Thymus (tissue), 14 donors: Measurements from ENCODE around the gene HSD17B4. TPM values are rescaled to one million over a fixed set of nuclear protein-coding genes. Genes with fewer than 3 reads are reported as not detected.
A peak's percentile ranks its signal among the peaks of the same experiment; 100 is the strongest.

Experiments
- DNase-seq, 9 donors: peaks; one replicate each; pipeline ENCODE4 v3.0.0-alpha.2; 2013; ENCODE audit warnings: low spot score in 9 of 9, low read depth in 6 of 9, missing footprints in 1 of 9
- H3K27ac ChIP-seq, 2 donors: one replicate each; pipeline ENCODE4 v1.5.1; 2013; ENCODE audit warnings: control low read depth in 1 of 2, low read depth in 1 of 2, low read length in 1 of 2, mild to moderate bottlenecking in 1 of 2, moderate library complexity in 1 of 2
- H3K27me3 ChIP-seq, 2 donors: one replicate each; pipeline ENCODE4 v1.5.1; 2013; ENCODE audit warnings: low read length in 1 of 2; ENCODE audit not compliant: control insufficient read depth in 2 of 2, insufficient read depth in 1 of 2
- H3K36me3 ChIP-seq, 2 donors: one replicate each; pipeline ENCODE4 v1.5.1; 2013; ENCODE audit warnings: low read length in 1 of 2, mild to moderate bottlenecking in 1 of 2, moderate library complexity in 1 of 2; ENCODE audit not compliant: control insufficient read depth in 2 of 2, insufficient read depth in 2 of 2
- H3K4me1 ChIP-seq, 2 donors: one replicate each; pipeline ENCODE4 v1.5.1; 2013; ENCODE audit warnings: low read length in 2 of 2; ENCODE audit not compliant: control insufficient read depth in 2 of 2, insufficient read depth in 2 of 2
- H3K4me3 ChIP-seq, 2 donors: one replicate each; pipeline ENCODE4 v1.5.1; 2013; ENCODE audit warnings: low read length in 2 of 2, control low read depth in 1 of 2, mild to moderate bottlenecking in 1 of 2
- H3K9me3 ChIP-seq, 2 donors: one replicate each; pipeline ENCODE4 v1.5.1; 2013; ENCODE audit warnings: low read length in 1 of 2, mild to moderate bottlenecking in 1 of 2; ENCODE audit not compliant: control insufficient read depth in 2 of 2, insufficient read depth in 1 of 2
- WGBS: extraction: QIAGEN DNeasy Blood & Tissue Kit; methylation state at CpG from one replicate; pipeline ENCODE4 v1.1.7; 2013; 5-methylcytosine and 5-hydroxymethylcytosine counted together
- long read RNA-seq, 10 donors: transcript quantifications; one replicate each; lab custom pipeline, GENCODE V29; 2026
- polyA plus RNA-seq: library from polyadenylated mRNA; stranded (reverse); fragments of 200-250 nt; gene quantifications from one replicate; pipeline ENCODE4 v1.2.3, GENCODE V29; 2013
- total RNA-seq: library from RNA; stranded (reverse); fragments of 120-200 nt; gene quantifications from one replicate; pipeline ENCODE4 v1.2.4, GENCODE V29; 2013
- donor health status: healthy.

The HSD17B4 gene, protein sequence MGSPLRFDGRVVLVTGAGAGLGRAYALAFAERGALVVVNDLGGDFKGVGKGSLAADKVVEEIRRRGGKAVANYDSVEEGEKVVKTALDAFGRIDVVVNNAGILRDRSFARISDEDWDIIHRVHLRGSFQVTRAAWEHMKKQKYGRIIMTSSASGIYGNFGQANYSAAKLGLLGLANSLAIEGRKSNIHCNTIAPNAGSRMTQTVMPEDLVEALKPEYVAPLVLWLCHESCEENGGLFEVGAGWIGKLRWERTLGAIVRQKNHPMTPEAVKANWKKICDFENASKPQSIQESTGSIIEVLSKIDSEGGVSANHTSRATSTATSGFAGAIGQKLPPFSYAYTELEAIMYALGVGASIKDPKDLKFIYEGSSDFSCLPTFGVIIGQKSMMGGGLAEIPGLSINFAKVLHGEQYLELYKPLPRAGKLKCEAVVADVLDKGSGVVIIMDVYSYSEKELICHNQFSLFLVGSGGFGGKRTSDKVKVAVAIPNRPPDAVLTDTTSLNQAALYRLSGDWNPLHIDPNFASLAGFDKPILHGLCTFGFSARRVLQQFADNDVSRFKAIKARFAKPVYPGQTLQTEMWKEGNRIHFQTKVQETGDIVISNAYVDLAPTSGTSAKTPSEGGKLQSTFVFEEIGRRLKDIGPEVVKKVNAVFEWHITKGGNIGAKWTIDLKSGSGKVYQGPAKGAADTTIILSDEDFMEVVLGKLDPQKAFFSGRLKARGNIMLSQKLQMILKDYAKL
- total RNA-seq = 97.6 TPM
- 178 TPM for polyA plus RNA-seq
- long read RNA-seq, donor 1, partial matches to known transcripts = 0 of 3 reads
- long read RNA-seq, donor 1, other reads (novel, unspliced or antisense) = 0 of 3 reads
- long read RNA-seq, donor 2 = 0 reads
- long read RNA-seq, donor 3, transcript HSD17B4-205 (2 exons, 1,129 nt) = minor isoform, 7 of 29 reads
- long read RNA-seq, donor 3, transcript HSD17B4-201 (24 exons, 2,685 nt) = major isoform, 8 of 29 reads
- long read RNA-seq, donor 3, partial matches to known transcripts = 9 of 29 reads
- long read RNA-seq, donor 3, other reads (novel, unspliced or antisense) = 0 of 29 reads
- long read RNA-seq, donor 4, partial matches to known transcripts = 0 of 5 reads
- long read RNA-seq, donor 4, other reads (novel, unspliced or antisense) = 0 of 5 reads
- long read RNA-seq, donor 5, transcript HSD17B4-201 (24 exons, 2,685 nt) = major isoform, 17 of 36 reads
- long read RNA-seq, donor 5, transcript HSD17B4-205 (2 exons, 1,129 nt) = minor isoform, 8 of 36 reads
- long read RNA-seq, donor 5, partial matches to known transcripts = 6 of 36 reads
- long read RNA-seq, donor 5, other reads (novel, unspliced or antisense) = 5 of 36 reads
- long read RNA-seq, donor 6, transcript HSD17B4-201 (24 exons, 2,685 nt) = major isoform, 5 of 9 reads
- long read RNA-seq, donor 6, partial matches to known transcripts = 0 of 9 reads
- long read RNA-seq, donor 6, other reads (novel, unspliced or antisense) = 0 of 9 reads
- long read RNA-seq, donor 7, transcript HSD17B4-201 (24 exons, 2,685 nt) = major isoform, 12 of 15 reads
- long read RNA-seq, donor 7, partial matches to known transcripts = 0 of 15 reads
- long read RNA-seq, donor 7, other reads (novel, unspliced or antisense) = 0 of 15 reads
- long read RNA-seq, donor 8, transcript HSD17B4-201 (24 exons, 2,685 nt) = major isoform, 8 of 16 reads
- long read RNA-seq, donor 8, partial matches to known transcripts = 5 of 16 reads
- long read RNA-seq, donor 8, other reads (novel, unspliced or antisense) = 0 of 16 reads
- long read RNA-seq, donor 9, transcript HSD17B4-201 (24 exons, 2,685 nt) = major isoform, 6 of 11 reads
- long read RNA-seq, donor 9, partial matches to known transcripts = 0 of 11 reads
- long read RNA-seq, donor 9, other reads (novel, unspliced or antisense) = 0 of 11 reads
- long read RNA-seq, donor 10, transcript HSD17B4-201 (24 exons, 2,685 nt) = major isoform, 6 of 10 reads
- long read RNA-seq, donor 10, partial matches to known transcripts = 0 of 10 reads
- long read RNA-seq, donor 10, other reads (novel, unspliced or antisense) = 0 of 10 reads

DNA sequence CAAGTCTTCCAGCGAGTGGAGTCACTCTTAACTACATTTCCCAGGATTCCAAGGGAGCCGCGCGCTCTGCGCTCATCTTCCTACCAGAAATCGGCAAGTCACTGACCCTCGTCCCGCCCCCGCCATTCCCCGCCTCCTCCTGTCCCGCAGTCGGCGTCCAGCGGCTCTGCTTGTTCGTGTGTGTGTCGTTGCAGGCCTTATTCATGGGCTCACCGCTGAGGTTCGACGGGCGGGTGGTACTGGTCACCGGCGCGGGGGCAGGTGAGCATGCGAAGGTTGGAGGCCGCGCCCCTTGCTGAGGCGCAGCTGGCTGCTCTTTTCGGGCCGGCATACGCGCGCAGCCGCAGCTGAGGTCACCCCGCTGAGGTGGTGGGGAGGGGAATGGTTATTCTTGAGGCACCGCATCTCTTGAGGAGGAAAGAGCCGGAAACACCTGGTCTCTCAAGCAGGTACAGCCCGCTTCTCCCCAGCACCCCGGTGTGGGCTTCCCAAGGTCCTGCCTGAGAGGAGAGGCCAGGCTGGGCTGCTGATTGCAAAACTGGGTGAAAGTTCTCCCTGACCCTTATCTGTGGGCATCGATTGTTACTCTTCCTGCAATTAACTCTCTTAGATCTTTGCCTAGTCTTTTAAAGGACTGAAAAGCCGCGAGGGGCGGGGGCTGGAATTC, at the start of gene HSD17B4:
Gene HSD17B4 (plus strand): TSS at position 125 of the 667 bp plus-strand sequence. CDS start 79 bp downstream, at position 204.
- peak within 1 kb of the TSS; percentile 90 to 91 for H3K27ac ChIP-seq
- H3K4me1 ChIP-seq = peaks cover 4 to 16% of the 10 kb centered on the region in 2 donors
- DNase-seq = peak; percentile 72 to 93 (median 80)
- peak within 1 kb of the TSS; percentile 76 to 78 for H3K4me3 ChIP-seq
- peaks cover 0 to 8% of the 10 kb centered on the region in 2 donors for H3K36me3 ChIP-seq
- H3K9me3 ChIP-seq = peaks cover 2 to 13% of the 10 kb centered on the region in 2 donors
- under 1% methylated on average over 42 of the region's 42 CpGs for WGBS
- H3K27me3 ChIP-seq = no peaks in the 10 kb centered on the region

DNA sequence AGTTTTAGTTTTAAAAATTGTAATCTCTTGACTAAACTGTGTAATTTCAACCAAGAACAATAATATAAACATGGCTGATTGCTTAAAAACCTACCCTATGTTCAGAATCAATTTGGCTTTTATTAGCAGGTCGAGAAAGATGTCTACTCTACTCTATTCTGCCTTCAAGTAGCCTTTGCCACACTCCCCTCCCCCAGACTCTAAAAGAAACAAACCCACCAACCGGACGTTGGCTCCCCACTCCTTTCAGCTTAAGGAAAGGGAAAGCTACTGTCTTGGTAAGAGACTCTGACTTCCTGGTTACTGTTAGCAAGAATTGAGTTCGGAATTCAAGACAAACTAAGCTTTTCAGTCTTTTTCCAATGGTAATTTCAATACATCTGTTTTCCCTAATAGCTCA, 49.7 kb upstream of the HSD17B4 start:
- no peak overlapping the region for H3K27ac ChIP-seq
- WGBS = 94% methylated on average over 4 of the region's 4 CpGs

DNA sequence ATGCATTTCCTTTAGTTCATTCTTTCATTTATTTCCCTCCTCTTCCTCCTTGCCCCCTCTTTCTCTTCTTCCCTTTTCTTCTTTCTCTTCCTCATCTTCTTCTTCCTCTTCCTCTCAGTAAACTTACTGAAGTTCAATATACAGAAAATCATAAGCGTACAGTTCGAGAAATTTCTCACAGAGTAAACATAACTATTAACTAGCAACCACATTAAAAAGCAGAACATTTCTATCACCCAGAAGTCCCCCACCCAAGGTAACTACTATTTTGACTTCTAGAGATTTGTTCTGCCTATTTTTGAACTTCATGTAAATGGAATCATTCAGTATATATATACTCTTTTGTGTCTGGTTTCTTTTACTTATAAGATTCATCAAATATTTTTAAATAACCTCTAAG, 48.3 kb upstream of the HSD17B4 start:
- no peaks in the 10 kb centered on the region for H3K36me3 ChIP-seq
- peaks cover 0 to 6% of the 10 kb centered on the region in 2 donors for H3K4me1 ChIP-seq
- WGBS = 95% methylated on average over 2 of the region's 2 CpGs

More for the DNA sequence above, 49.7 kb upstream of the HSD17B4 start:
- Histone ChIP-seq H3K4me1 (peaks cover 0 to 7% of the 10 kb centered on the region in 2 donors), H3K27me3 (no peaks in the 10 kb centered on the region), H3K9me3 (peaks cover 0 to 3% of the 10 kb centered on the region in 2 donors), H3K36me3 (no peaks in the 10 kb centered on the region), H3K4me3 (no peak overlapping the region)
- DNase-seq = no peak

DNA sequence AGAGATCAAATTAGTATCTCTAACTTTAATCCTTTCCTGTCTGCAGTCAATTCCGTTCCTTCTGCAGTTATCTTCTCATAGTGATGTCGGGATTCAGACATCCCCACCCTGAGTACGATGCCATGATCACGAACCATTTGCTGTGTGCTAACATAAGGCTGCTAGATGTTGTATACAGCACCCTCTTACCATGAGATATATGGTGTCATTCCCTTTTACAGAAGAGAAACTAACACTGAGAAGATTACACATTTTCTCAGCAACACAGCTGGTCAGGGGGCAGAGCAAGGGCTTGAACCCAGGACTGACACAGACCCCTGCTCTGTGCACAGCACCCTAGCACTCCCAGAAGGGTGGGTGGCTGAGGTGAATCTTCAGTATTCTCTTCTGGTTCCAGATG, 46.9 kb upstream of the HSD17B4 start:
- Histone ChIP-seq H3K36me3 (no peaks in the 10 kb centered on the region), H3K27ac (no peak overlapping the region), H3K27me3 (no peaks in the 10 kb centered on the region), H3K4me3 (no peak overlapping the region), H3K4me1 (peaks cover 3 to 4% of the 10 kb centered on the region in 2 donors), H3K9me3 (no peaks in the 10 kb centered on the region)
- DNase-seq = no peak
- WGBS = 86% methylated on average over 4 of the region's 4 CpGs

More for the DNA sequence above, 48.3 kb upstream of the HSD17B4 start:
- Histone ChIP-seq H3K27me3 (no peaks in the 10 kb centered on the region), H3K27ac (no peak overlapping the region), H3K4me3 (no peak overlapping the region), H3K9me3 (peaks cover 0 to 1% of the 10 kb centered on the region in 2 donors)
- DNase-seq = no peak

DNA sequence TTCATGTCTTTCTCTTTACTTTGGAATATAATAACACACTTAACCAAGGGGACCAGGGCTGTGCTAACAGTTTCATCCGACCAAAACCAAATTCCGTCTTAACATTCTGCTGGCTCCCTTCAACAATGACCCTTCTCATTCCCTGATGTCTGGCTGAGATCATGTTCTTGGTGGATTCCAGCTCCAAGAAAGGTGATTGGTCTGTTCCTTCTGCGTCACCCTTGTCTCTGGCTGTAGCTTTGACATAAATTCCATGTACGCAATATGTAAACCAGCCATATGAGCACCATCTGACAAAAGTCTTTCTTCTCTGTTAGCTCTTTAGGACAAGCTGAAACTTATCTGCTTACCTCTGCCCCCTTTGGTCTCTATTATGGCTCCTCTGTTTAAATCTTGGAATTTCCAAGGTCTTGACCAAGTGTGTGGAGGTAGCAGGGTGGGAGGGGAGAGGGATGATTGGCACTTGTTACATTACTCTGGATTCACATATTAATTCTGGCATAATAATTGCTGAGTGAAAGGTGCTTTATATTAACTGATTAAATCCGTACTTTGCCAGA, 45.7 kb upstream of the HSD17B4 start:
- Histone ChIP-seq H3K9me3 (no peaks in the 10 kb centered on the region), H3K27me3 (no peaks in the 10 kb centered on the region), H3K36me3 (no peaks in the 10 kb centered on the region), H3K27ac (no peak overlapping the region), H3K4me1 (peaks cover 10 to 16% of the 10 kb centered on the region in 2 donors), H3K4me3 (no peak overlapping the region)
- 98% methylated on average over 5 of the region's 5 CpGs for WGBS
- no peak for DNase-seq

DNA sequence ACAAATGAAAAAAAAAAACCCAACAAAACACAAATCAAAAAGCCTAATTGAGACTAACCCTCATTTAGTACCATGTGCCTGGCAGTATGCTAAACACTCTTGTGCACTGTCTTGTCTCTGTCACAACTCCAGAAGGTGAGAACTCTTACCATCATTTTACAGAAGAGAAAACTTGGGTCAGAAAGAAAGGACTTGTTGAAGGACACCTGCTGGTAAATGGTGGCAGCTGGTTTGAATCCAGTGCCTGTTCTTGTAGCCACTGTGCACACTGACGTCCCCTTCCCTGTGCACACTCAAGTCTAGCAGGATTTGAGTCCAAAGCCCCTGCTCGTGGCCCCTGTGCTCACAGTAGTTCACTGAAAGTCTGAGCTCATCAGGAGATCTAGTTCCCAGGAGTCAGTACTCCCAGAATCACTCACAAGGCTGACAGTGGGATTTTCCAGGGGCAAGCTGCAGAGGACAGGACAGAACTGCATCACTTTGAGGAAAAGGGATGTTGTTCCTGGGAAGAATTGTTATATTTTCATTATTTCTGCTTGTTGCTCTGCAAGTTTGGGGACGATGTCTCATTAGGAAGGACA, 43.0 kb upstream of the HSD17B4 start:
- Histone ChIP-seq H3K9me3 (no peaks in the 10 kb centered on the region), H3K27ac (no peak overlapping the region), H3K4me1 (peaks cover 12 to 19% of the 10 kb centered on the region in 2 donors), H3K4me3 (no peak overlapping the region), H3K27me3 (no peaks in the 10 kb centered on the region), H3K36me3 (no peaks in the 10 kb centered on the region)
- no peak for DNase-seq
- 95% methylated on average over 3 of the region's 3 CpGs for WGBS

DNA sequence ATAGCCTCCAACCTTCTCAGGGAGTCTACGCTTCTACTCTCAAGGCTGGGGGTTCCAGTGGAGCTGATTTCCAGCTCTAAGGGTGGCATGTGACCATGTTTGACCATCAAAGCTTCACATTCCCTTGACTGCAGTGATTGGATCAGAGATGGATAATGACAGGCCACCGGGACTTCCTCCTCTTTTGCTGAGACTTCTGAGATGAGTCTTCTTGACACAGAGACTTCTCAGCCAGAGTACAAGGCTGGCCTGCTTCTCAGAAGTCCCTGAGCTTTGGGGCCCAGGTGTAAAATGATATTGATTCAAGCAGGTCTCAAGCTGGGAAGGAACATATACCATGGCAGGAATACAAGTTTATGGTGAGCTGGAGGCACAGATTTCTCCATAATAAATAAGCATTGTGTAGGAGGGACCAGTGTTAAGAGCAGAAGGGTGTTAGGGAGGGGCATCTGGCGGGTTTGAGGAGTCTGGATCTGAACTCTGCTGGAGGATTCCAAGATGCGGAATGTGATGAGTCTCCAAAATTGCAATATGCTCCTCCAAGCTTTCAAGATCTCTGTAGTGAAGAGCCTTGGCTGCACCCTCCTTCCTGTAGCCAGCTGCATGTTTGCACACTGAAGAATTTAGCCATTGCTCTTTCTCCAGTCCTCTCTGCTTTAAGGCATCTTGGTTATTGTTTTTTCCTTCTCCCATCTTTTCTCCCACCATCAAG, 41.7 kb upstream of the HSD17B4 start:
- no peaks in the 10 kb centered on the region for H3K9me3 ChIP-seq
- 94% methylated on average over 4 of the region's 4 CpGs for WGBS
- DNase-seq = peak in 1 of 9 donors; percentile 31
- no peaks in the 10 kb centered on the region for H3K27me3 ChIP-seq
- H3K4me1 ChIP-seq = peaks cover 12 to 19% of the 10 kb centered on the region in 2 donors
- no peak overlapping the region for H3K27ac ChIP-seq
- no peaks in the 10 kb centered on the region for H3K36me3 ChIP-seq
- H3K4me3 ChIP-seq = no peak overlapping the region
